Limb (tissue), 2 donors: Measurements from ENCODE around the gene CCNL2.

Experiments
- DNase-seq, 2 donors: peaks; one replicate each; pipeline ENCODE4 v3.0.0-alpha.2; 2016; ENCODE audit errors: extremely low spot score in 2 of 2

CCNL2 gene

GRCh38 chr1:1342584-1343115 is 56.5 kb downstream of the CCNL2 start:
- DNase-seq: no peak

- DNase-seq: no peak
Observed at GRCh38 chr1:1342061-1342562, 57.0 kb downstream of the CCNL2 start.

GRCh38 chr1:1341549-1342021 is 57.5 kb downstream of the CCNL2 start:
- no peak for DNase-seq

GRCh38 chr1:1340791-1341548 is 58.2 kb downstream of the CCNL2 start:
- DNase-seq: no peak

GRCh38 chr1:1340185-1340584 is 59.0 kb downstream of the CCNL2 start:
- DNase-seq: no peak

GRCh38 chr1:1338278-1338677 is 60.9 kb downstream of the CCNL2 start:
- DNase-seq: no peak

- no peak for DNase-seq
Observed at GRCh38 chr1:1337793-1338147, 61.4 kb downstream of the CCNL2 start.

GRCh38 chr1:1336931-1337792 is 62.0 kb downstream of the CCNL2 start:
- no peak for DNase-seq

- DNase-seq: no peak
Observed at GRCh38 chr1:1336446-1336845, 62.7 kb downstream of the CCNL2 start.

GRCh38 chr1:1335792-1336248 is 63.3 kb downstream of the CCNL2 start:
- no peak for DNase-seq
